GM21786 (cell line): ENCODE measurements around the gene ABCC10.
A peak's percentile ranks its signal among the peaks of the same experiment; 100 is the strongest.

Experiments used
- ATAC-seq: cut with Tn5 transposase; IDR thresholded peaks from one replicate; pipeline ENCODE4 v1.9.1; 2021; ENCODE audit not compliant: unreplicated experiment

ABCC10 gene

DNA sequence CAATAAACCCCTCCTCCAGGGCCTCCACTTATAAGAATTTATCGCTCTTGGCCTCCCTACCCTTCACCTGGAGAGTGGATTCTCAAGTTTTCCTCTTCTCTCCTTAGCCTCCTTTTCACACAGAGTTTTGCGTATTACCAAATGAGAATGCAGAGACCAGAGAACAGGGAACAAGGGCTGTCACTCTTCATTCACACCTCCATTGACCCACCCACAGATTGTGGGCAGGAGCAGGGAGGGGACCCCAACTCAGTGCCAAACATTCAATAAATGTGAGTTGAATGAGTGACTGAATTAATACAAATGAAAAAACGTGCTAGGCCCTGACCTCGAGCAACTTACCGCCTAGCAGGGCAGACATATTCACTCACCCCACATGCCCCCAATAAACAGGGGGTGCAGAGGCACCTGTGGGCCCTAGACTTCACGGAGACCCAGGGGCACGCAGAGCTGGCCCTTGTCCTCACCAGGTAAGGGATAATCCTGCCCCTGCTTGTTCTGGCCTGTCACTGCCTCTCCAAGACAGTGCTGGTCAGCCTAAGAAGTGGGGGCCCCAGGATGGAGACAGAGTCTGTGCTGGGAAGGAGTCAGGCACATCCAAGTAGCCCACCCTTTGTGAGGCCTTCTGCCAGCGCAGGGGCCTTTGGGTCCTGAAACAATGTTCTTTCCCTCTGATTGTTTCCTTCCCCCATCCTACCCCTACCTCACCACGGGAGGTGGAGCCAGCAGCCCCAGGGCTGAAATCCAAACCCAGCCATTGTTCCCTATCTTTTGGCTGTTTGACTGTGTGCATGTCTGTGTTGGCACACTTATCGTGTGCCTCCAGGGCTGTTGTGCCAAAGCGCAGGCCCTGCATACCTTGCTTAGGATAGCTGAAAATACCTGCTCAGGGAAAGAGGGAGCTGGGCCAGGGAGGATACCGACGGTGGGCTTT lies 41.7 kb downstream of the ABCC10 start:
- no peak for ATAC-seq

DNA sequence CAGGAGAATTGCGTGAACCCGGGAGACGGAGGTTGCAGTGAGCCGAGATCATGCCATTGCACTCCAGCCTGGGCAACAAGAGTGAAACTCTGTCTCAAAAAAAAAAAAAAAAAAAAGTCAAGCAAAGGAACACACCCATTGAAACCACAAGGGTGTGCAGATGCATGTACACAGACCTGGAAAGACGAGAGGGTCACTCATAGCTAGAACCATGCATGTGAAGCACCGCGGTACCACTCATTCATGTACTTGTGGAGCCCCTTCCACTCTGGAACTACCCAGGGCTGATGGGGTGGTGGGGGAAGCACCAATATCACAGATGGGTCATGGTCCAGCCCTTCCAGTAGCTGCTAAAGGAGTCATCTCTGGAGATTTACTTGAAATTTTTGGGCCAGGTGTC lies 42.6 kb downstream of the ABCC10 start:
- no peak for ATAC-seq

DNA sequence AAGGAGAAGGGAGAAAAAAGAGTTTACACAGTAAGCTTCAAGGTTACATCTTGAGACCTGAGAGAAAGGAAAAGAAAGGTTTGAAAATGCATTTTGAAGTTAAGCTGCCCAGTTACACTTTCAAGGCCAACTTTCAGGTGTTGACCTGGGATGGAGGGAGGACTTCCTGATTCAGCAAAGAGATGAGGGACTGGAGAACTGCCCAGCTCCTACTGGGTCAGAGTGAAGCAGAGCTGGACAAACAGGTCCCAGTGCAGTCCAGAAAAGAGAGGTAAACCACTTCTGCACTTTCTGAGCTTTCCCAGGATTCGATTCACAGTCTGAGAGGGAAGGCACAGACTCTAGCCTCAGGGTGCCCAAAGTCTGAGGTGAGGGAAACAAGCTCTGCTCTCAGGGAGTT lies 44.1 kb downstream of the ABCC10 start:
- no peak for ATAC-seq

DNA sequence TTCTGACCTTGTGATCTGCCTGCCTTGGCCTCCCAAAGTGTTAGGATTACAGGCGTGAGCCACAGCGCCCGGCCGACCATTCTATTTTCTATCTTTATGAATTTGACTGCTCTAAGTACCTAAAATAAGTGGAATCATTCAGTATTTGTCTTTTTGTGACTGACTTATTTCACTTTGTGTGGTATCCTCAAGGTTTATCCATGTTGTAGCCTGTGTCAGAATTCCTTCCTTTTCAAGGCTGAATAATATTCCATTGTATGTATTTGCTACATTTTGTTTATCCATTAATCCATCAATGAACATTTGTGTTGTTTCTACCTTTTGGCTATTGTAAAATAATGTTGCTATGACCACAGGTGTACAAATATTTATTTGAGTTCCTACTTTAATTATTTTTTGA lies 45.2 kb downstream of the ABCC10 start:
- ATAC-seq = no peak

DNA sequence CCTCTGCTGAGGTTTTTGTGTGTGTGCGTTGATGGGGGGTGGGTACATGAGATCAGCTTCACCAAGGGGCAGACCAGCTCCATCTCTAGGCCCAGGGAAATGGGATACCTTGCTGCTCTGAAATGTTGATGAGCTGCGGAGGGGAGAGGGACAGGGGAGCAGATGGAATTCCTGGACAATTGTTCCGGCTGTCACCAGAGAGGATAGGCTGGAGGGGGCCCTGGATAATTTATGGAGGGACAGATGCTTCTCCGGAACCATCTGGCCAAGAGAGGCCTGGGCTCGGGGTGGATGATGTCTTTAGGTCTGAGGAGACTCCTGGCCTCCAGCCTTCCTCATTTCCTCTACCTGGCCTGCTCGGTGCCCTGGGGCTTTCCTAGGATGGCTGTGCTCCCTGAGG lies 48.2 kb downstream of the ABCC10 start:
- ATAC-seq = no peak

DNA sequence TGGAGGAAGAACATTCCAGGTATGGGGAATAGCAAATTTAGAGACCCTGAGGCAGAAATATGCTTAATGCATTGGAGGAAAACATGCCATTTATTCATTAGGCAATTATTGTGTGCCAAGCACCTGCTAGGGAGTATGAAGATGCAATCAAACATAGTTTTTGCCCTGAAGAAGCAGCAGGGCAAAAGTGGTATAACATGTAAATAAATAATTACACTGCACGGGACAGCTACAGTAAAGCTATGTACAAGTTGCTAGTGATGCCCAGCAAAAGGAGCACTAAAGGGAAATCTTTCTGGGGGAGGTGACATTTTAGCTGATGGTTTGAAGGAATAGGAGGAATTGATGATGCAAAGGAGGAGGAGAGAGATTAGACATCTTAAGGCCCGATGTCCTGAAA lies 49.4 kb downstream of the ABCC10 start:
- ATAC-seq = no peak

DNA sequence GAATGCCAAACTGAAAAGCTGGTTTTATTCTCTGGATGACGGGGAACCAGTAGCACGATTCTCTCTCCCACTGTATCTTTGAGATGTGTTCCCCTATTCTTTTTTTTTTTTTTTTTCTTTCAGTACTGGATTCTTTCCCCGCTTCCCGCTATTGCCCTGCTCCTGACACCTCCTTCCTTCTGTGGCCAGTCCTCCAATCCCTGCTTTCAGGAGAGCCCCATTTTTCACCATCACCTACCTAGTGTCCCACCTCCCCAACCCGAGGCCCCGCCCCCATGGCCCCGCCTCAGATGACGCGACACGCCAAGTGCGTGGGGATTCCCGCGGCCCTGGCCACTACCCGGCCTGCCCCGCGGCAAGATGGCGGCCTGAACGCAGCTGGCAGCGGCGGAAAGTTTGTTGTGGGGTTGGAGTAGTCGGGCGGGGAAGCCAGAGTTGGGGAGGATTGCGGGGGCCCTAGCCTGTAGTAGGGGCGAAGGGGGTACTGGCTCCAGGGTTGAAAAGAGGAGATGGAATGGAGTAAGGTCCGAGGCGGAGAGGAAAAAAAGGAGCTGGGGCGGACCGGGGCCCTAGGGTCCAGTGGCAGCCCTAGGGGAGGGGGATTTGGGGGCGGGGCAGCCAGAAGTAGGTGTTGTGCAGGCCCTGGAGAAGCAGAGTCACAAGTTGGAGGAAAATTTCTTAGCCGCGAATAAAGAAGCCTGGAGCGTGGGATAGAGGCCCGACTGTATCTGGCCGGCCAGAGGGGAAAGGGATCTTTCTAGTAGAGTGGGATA lies 50.1 kb downstream of the ABCC10 start, which contains the start of gene TJAP1:
TSS of gene TJAP1 (plus strand) at position 336 of the 773 bp plus-strand sequence. CDS start 21,432 bp downstream, outside the sequence.
- ATAC-seq = peak; percentile 97

DNA sequence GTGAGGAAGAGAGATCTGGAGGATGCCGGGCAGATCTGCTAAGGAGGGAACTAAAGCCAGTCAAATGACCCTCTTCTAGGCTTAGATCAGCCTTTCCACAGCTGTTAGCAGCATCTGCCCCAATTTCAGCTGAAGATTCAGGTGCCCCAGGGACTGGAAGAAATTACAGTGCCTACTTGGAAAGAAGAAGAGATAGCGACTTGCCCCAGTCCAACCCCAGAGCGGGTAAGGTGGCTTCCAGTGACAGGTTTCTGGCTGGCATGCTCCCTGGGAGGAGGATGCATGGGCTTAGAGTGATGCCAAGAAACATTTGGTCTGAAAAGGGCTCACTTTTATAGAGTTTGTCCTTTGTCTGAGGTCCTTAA lies 50.6 kb downstream of the ABCC10 start:
- ATAC-seq = no peak

DNA sequence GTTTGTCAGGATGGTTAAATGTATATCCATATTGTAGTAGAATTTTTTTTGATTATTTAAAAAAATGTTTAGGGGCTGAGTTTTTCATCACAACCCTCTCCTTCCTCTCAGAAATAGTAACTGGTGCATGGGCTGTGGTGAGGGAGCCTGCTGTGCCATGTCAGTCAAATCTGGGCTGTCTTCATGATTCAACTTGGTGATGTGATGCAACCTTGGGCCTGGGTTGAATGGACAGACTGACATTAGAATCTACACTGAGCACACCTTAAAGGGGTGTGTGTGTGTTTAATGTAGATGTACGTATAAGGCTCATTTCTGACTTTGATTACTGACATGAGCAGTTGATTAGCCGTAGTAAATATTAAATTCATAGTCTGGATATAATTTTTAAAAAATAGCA lies 53.7 kb downstream of the ABCC10 start:
- no peak for ATAC-seq

DNA sequence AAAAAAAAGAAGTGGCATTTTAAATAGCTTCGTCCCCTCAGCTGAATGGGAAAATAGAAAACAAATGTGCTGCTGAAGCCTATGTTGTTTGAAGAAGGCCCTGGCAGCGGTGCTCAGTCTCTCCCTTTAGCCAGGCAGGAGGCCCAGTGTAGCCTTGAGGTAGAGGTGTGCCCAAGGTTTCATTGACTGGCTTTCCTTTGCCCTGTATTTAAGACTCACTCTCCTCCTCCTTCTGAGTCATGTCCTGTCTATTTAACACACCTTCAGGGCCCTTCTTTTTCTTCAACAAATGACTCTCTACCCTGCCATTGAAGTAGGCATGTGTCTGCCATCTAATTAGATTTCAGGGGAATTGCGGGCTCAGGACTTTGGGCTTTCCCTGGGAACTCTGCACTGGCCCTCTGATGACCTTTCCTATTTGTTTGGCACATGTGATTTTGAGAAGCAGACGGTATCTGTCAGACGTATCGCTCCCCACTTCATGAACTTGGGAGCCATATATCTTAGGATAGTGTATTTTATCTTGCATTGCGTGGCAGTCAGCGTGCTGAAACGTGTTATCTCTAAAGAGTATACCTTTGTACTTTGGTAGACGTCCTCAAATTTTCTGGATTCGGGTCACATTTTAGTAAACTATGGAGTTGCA lies 54.4 kb downstream of the ABCC10 start:
- no peak for ATAC-seq

DNA sequence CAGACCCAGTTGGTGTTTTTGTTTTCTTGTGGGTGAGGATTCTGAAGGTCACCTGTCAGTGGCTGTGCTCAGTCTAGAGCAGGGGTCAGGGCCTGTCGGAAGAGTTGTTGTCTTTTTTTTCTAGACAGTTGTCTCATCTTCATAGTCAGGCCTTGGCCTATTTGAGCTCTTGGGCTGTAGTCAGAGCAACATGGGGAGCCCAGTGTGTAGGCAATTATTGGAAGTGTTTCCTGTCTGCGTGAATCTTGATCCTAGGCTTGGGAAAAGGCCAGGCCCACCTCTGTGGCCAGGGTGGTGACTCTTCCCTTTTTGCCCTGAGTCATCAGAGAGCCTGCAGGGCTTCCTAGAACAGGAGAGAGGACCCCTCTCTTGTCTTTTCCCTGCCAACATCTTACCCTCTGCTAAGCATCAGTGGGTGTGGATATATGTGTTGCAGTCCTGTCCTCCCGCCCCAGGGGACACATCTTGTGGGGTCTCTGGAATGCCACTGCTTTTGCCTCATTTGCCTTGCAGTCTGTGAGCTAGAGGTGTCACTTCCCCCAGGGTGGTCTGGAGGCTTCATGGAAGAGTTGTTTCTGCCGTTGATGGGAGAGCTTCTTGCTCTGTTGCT lies 61.4 kb downstream of the ABCC10 start:
- ATAC-seq = no peak

DNA sequence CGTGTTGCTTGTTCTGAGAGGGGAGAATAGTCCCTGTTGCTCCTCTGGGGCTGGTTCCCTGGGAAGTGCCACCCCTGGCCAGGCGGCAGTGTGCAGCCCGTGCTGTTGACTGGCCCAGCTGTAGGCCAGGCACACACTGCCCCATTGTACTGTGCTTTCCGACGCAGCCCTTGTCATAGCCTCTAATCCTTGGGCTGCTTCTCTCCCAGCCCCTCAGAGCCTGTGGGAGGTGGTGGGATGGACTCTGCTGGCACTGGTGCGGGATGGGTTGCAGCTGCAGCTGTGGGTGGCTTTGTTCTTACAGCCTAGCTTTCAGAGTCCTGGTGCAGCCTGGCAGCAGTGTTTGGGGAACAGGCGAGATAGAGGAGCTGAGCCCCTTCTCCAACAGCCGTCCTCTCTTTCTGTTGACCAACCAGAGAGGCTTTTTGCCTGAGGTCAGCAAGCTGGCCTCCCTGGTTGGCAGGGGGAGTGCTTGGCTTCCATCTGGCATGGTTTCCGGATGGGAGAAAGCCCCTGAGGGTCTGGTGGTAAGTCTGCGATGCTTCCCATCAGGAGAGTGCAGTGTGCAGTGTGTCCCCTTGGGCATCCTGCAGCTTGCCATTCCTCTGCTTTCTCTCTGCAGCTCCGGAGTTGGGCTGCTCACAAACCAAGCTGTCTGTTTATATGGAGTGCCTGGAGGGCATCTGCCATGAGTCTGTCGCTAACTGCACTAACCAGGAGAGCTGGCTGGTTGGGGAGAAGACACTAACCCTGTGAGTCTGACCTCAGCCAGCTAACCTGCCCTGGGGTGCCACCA lies 62.1 kb downstream of the ABCC10 start:
- ATAC-seq = no peak

DNA sequence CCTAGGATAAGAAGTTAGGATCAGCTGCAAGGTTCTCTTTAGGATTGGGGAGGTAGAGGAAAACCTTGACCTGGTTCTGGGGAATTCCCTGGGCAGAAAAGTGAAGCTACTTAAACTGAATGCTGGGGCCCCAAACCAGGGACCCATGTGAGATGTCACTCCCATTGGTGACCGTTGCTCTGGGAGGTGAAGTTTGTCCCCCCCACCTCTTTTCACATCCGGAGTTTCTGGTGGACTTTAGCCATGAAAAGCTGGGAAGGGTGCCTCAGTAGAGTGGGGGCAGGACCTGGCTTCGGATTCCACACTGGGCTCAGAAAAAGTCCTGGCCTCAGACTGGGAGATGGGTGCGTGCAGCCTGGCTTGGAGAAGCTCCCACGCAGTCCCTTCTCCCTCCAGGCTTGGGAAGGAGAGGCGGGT lies 63.2 kb downstream of the ABCC10 start:
- ATAC-seq = no peak

DNA sequence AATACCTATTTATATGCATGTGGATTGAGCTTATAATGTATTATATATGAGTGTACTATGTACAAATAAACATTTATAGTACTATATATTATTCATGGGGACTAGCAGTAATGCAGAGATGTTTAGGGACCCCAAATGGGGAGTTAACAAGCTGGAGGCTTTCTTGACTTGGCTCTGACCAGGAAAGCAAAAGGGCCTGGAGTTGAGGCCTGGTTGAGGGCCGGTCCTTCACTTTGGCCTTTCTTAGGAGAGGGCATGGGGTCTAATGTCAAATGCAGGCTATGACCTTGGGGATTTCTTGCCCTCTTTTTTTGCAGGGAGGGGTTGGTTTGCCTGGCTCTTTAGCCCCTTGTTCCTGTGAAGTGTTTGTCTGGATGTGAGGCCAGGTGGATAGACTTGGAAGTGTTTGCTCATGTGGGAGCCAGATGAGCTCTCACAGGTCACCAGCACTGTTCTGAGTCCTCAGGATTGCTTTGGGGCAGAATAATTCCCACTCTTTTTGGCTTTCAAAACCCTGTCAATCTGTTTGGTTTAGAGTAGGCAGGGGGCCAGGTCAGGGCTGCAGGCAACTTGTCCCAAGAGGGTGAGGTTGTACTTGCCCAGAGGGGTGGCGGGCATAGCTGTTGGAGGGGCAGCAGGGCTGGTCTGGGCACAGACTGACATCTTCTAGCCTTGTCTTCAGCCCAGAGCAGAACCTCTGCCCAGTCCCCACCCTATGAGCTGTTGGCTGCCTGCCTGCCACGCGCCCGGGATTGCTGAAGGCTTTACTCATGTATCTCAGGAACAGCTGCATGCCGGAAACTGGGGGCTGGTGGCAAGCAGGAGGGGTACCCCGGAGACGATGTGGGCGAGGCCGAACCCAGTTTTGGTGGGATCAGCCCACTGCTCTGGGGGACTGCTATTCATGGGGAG lies 64.7 kb downstream of the ABCC10 start:
- ATAC-seq = no peak

DNA sequence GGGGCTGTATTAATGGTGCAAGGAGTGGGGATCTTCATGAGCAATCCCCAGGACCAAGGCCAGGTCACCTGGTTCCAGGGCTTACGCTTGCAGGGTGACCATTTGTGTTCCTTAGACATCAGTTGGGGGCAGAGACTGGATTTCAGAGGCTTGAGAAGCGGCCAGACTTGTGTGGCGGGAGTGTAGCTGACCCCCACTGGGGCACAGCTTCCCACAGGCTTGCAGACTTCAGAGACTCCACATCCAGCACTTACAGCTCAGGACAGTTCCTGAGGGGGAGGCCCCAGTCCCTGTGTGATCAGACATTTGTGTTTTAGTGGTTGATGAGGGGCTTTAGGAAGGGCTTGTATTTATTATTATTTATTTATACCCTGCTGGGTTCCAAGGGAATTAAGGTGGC lies 65.3 kb downstream of the ABCC10 start:
- ATAC-seq = no peak

DNA sequence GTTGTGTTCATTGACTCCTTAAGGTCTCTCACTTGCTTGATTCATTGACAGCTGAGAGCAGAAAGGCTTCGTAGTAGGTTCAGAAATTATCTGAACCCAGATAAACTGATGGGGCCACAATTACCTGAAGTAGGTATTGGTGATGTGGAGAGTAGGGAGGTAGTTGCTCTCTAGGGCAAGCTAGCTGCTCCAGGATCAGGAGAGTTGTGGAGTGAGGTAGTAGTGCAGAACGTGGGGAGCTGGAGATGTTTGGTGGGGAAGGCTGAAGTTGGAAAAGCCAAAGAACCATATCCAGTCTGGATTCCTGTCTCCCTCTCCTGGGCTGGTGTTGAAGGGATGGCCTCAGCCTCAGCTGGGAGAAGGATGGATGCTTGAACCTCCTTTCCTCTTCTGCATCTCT lies 65.9 kb downstream of the ABCC10 start:
- ATAC-seq = no peak

DNA sequence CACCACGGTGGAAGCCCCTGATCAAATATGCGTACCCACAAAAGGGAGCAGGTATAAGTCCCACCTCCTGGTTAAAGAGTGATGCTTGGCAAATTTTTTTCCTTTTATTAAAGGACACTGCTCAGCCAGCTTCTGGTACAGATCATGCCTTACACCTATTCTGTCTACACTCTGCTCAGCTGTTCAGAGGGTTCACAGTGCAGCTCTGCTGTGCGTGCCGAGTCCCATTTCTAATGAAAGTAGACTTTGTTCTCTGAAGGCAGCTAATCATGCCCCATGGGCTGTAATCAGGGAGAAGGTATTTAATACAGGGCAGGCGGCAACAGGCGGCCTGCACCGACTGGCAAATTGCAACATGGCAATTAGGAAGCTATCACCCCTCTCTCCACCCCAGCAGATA lies 66.5 kb downstream of the ABCC10 start:
- ATAC-seq = no peak

DNA sequence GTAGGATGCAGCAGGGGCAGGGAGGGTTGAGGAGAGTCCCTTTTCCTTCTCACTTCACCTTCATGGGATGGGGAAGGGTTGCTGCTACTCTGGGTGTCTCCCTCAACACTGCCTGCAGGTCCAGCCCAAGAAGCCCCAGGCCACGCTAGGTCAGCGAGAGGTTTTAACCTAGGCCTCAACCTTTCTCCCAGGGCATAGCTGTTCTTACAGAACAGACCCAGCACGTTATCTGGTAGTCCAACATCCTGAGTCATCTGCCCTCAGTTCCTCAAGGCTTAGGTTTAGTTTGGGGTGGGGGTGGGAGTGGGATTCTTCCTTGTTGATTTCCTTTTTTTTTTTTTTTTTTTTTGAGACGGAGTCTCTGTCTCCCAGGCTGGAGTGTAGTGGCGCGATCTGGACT lies 67.0 kb downstream of the ABCC10 start:
- no peak for ATAC-seq

DNA sequence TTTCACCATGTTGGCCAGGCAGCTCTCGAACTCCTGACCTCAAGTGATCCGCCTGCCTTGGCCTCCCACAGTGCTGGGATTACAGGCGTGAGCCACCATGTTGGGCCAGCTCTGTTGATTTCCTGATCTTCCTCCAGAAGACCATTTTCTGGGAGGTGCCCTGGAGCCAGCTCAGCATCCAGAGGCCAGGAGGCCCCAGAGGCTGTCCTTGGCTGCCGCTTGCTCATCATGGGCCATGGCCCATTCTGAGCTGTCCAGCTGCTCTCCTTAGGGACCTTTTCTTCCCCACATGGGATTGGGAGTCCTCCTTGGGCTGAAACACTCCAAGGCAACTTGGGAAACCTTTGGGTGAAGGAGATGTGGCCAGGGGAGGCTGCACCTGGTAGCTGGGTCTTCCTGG lies 67.4 kb downstream of the ABCC10 start:
- no peak for ATAC-seq
